Gastroesophageal sphincter (tissue), 3 donors: ENCODE results near the gene MAGEA9B.

Experiments used
- CTCF ChIP-seq, 4 experiments: fragments of 200-600 bp in 2 of 4; fragments of 450-650 bp in 2 of 4; sonication (generic) in 1 of 4; IDR thresholded peaks; one replicate each; pipeline ENCODE4 v1.5.1; 2017 to 2019; ENCODE audit warnings: antibody characterized with exemption in 4 of 4, mild to moderate bottlenecking in 2 of 4, moderate library complexity in 2 of 4
- EP300 ChIP-seq: sonication (generic); formaldehyde crosslinking; IDR thresholded peaks from one replicate; pipeline ENCODE4 v1.6.1; 2017; ENCODE audit warnings: antibody characterized with exemption, mild to moderate bottlenecking
- POLR2A ChIP-seq, 2 donors: fragments of 450-650 bp; IDR thresholded peaks; one replicate each; pipeline ENCODE4 v1.6.1; 2017; ENCODE audit warnings: antibody characterized with exemption in 2 of 2, mild to moderate bottlenecking in 2 of 2, moderate library complexity in 1 of 2
- POLR2AphosphoS5 ChIP-seq: sonication (generic); formaldehyde crosslinking; IDR thresholded peaks from one replicate; pipeline ENCODE4 v1.6.1; 2017; ENCODE audit warnings: antibody characterized with exemption

GRCh38 chrX:149628768-149629167, 41.5 kb upstream of the MAGEA9B start:
- TF ChIP-seq CTCF (IDR thresholded peaks at IDR 0.05) (no peak), POLR2AphosphoS5 (no peak), POLR2A (IDR thresholded peaks at IDR 0.05) (no peak), EP300 (no peak)
